Gastrocnemius medialis (tissue), 4 donors: ENCODE data around the gene BSCL2. TPM values are rescaled to one million over a fixed set of nuclear protein-coding genes. Genes with fewer than 3 reads are reported as not detected.
"Not testable (repeated sequence)": the region's sequence is repeated elsewhere in the genome, so short reads cannot be mapped to it uniquely, and the experiment has no call there.

ENCODE experiments used
- ATAC-seq, 2 donors: fragments of 150-250 bp; one replicate each; pipeline ENCODE4 v1.9.1; 2016
- DNase-seq, 2 donors: peaks; one replicate each; pipeline ENCODE4 v3.0.0-alpha.2; 2019
- H3K27ac ChIP-seq, 4 donors: fragments of 200-600 bp; sonication (generic); 1 replicate in 1 of 4; 2 replicates in 3 of 4; pipeline ENCODE4 v1.5.1; 2016 to 2018; ENCODE audit warnings: mild to moderate bottlenecking in 2 of 4, moderate library complexity in 1 of 4
- H3K27me3 ChIP-seq, 3 donors: fragments of 200-600 bp; sonication (generic) in 2 of 3; 1 replicate in 1 of 3; 2 replicates in 2 of 3; pipeline versions ENCODE4 v1.5.1 to v1.6.0; 2016 to 2019; ENCODE audit warnings: mild to moderate bottlenecking in 1 of 3, moderate library complexity in 1 of 3
- H3K36me3 ChIP-seq, 2 donors: fragments of 200-600 bp; sonication (generic) in 1 of 2; one replicate each; pipeline ENCODE4 v1.5.1; 2017 to 2018
- H3K4me1 ChIP-seq, 2 donors: fragments of 200-600 bp; sonication (generic) in 1 of 2; one replicate each; pipeline ENCODE4 v1.5.1; 2016 to 2017; ENCODE audit warnings: mild to moderate bottlenecking in 2 of 2
- H3K4me3 ChIP-seq, 4 donors: fragments of 200-600 bp; sonication (generic) in 3 of 4; 1 replicate in 1 of 4; 2 replicates in 3 of 4; pipeline ENCODE4 v1.5.1; 2016 to 2019; ENCODE audit warnings: mild to moderate bottlenecking in 2 of 4
- H3K9me3 ChIP-seq, 3 donors: fragments of 200-600 bp; sonication (generic) in 2 of 3; 1 replicate in 1 of 3; 2 replicates in 2 of 3; pipeline ENCODE4 v1.5.1; 2016 to 2019
- POLR2A ChIP-seq, 2 donors: fragments of 450-650 bp; IDR thresholded peaks; one replicate each; pipeline ENCODE4 v1.6.1; 2017; ENCODE audit warnings: antibody characterized with exemption in 2 of 2, mild to moderate bottlenecking in 2 of 2, moderate library complexity in 2 of 2
- in situ Hi-C, 4 donors: fragments of 200-750 bp; cut with MboI; loops; one replicate each; pipeline versions ENCODE4 v1.15.0 to v1.8.0; 2017; ENCODE audit warnings: low sequenced_read_pairs in 4 of 4
- intact Hi-C: fragments of 100-400 bp; cut with DNase I; formaldehyde crosslinking; loops from one replicate; pipeline ENCODE4 v1.15.1; 2023; ENCODE audit warnings: low total_unique reads
- total RNA-seq, 4 donors: library from RNA; depleted of rRNA; stranded (reverse); fragments of >200 nt; gene quantifications; one replicate each; pipeline versions ENCODE4 v1.1.0 to v1.2.3, GENCODE V29; 2016
- TF ChIP-seq, protein P1 (sequence below), 5 experiments: fragments of 450-650 bp in 3 of 5; fragments of 200-600 bp in 2 of 5; sonication (generic) in 2 of 5; IDR thresholded peaks in 4 of 5; conservative IDR thresholded peaks in 1 of 5; 1 replicate in 4 of 5; 2 replicates in 1 of 5; pipeline ENCODE4 v1.5.1; 2016 to 2019; ENCODE audit warnings: antibody characterized with exemption in 5 of 5, mild to moderate bottlenecking in 3 of 5, moderate library complexity in 3 of 5

BSCL2 gene
- total RNA-seq, 4 donors from 2014 or later = 33.4 to 114 (median 55.6) TPM

DNA sequence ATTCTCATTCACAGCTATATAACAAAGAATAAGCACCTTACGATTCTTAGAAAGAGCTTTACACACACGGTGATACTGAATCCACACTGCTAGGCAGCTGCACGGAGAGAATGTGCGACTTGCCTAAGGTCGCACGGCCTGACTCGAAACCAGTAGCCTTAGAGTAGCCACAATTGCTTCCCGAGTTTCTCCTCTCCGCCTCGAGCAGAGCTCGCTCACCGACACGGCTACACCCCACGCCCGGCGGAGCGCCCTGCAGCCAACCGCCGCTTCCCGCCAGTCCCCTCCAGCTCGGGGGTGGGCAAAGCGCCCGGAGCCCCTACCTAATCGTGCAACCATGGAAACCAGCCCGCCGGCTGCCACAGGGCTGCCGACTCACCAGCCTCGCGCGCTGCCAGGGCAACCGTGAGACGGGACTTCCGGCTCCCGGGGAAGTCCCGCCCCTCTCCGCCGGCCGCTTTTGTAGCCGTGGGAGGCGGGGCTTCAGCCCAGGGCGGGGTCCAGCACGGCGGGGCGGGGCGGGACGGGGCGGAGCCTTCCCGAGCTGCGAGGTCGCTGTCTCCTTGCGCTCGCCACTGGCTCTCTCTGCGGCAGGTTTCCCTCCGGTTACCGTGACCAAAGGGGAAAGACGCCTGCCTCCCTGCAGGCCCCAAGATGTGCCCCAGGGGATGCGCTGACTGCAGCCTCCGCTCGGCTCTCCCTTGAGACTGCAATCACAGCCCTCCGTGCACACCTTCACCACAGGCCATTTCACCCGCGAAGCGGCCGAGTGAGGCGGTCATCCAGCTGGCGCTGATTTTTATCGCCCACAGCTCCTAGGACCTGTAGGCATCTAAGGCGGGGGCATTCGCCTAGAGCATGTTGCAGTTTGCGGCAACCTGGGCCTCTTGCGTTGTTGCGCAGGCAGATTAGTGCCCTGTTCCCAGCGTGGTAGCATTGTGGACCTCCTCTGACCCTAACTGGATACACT lies 1.1 kb downstream of the BSCL2 start:
- in situ Hi-C loops (loop anchor here in 1 of 4 donors (25.0 kb wide), 1 partner anchor 94 kb away; the partner anchor contains the start of genes B3GAT3, EML3, MTA2 and ROM1), intact Hi-C loops (loop anchor here (5.0 kb wide), 2 partner anchors 104 to 136 kb away; partner anchors contain the start of gene MTA2)
- H3K36me3 ChIP-seq = peaks cover 0 to 24% of the 10 kb centered on the region in 2 donors
- peak; percentile 65 to 80 for ATAC-seq
- peaks cover 34% of the 10 kb centered on the region in 2 donors for H3K4me1 ChIP-seq
- peak overlapping the region; percentile 79 to 93 (median 87) for H3K4me3 ChIP-seq
- TF ChIP-seq, protein P1, sequence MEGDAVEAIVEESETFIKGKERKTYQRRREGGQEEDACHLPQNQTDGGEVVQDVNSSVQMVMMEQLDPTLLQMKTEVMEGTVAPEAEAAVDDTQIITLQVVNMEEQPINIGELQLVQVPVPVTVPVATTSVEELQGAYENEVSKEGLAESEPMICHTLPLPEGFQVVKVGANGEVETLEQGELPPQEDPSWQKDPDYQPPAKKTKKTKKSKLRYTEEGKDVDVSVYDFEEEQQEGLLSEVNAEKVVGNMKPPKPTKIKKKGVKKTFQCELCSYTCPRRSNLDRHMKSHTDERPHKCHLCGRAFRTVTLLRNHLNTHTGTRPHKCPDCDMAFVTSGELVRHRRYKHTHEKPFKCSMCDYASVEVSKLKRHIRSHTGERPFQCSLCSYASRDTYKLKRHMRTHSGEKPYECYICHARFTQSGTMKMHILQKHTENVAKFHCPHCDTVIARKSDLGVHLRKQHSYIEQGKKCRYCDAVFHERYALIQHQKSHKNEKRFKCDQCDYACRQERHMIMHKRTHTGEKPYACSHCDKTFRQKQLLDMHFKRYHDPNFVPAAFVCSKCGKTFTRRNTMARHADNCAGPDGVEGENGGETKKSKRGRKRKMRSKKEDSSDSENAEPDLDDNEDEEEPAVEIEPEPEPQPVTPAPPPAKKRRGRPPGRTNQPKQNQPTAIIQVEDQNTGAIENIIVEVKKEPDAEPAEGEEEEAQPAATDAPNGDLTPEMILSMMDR (IDR thresholded peaks at IDR 0.05 in 4 of 5, conservative IDR thresholded peaks at IDR 0.05 in 1 of 5) = no peak
- TF ChIP-seq POLR2A (IDR thresholded peaks at IDR 0.05) = peak; percentile 53 to 67
- peak; percentile 86 to 93 for DNase-seq
- H3K27me3 ChIP-seq = no peaks in the 10 kb centered on the region
- H3K27ac ChIP-seq = peak overlapping the region; percentile 84 to 94 (median 89)
- no peaks in the 10 kb centered on the region for H3K9me3 ChIP-seq

DNA sequence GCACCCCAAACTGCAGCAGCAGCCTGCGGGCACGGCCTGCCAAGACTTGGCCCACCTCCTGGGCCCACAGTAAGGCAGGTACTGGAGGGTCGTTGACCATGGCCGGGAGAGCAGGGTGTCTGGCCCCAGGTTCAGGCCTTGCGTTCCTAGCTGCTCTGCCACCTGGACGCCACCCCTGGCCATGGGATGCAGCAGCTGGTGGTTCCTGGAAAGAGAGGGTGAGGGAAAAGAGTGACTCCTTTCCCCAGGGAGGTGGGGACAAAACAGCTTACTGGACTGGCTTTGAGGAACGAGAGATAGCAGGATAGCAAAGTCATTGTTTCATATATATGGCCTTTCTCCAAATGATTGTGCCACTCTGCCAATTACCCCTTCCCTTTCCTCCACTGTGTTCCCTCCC lies 1.8 kb downstream of the BSCL2 start:
- peak overlapping the region; percentile 79 to 93 (median 87) for H3K4me3 ChIP-seq
- no peak for ATAC-seq
- intact Hi-C loops (loop anchor here (5.0 kb wide), 2 partner anchors 103 to 137 kb away; partner anchors contain the start of gene MTA2), in situ Hi-C loops (loop anchor here in 1 of 4 donors (25.0 kb wide), 1 partner anchor 93 kb away; the partner anchor contains the start of genes B3GAT3, EML3, MTA2 and ROM1)
- peaks cover 0 to 23% of the 10 kb centered on the region in 2 donors for H3K36me3 ChIP-seq
- no peak for DNase-seq
- no peak for TF ChIP-seq POLR2A (IDR thresholded peaks at IDR 0.05)
- TF ChIP-seq, protein P1 (IDR thresholded peaks at IDR 0.05 in 4 of 5, conservative IDR thresholded peaks at IDR 0.05 in 1 of 5) = no peak
- no peaks in the 10 kb centered on the region for H3K27me3 ChIP-seq
- peak overlapping the region; percentile 84 to 94 (median 89) for H3K27ac ChIP-seq
- no peaks in the 10 kb centered on the region for H3K9me3 ChIP-seq
- peaks cover 29 to 34% of the 10 kb centered on the region in 2 donors for H3K4me1 ChIP-seq

DNA sequence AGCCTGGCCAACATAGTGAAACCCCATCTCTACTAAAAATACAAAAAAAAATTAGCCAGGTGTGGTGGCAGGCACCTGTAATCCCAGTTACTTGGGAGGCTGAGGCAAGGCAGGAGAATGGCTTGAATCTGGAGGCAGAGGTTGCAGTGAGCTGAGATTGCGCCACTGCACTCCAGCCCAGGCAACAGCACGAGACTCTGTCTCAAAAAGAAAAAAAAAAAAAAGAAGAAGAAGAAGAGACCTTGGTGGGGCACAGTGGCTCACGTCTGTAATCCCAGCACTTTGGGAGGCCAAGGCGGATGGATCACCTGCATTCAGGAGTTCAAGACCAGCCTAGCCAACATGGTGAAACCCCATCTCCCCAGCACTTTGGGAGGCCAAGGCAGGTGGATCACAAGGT lies 3.3 kb downstream of the BSCL2 start:
- DNase-seq, intact Hi-C loops, ATAC-seq, H3K27me3 ChIP-seq, H3K9me3 ChIP-seq, H3K4me3 ChIP-seq: not testable (repeated sequence)
- Histone ChIP-seq H3K36me3 (peaks cover 0 to 28% of the 10 kb centered on the region in 2 donors), H3K4me1 (peaks cover 23 to 26% of the 10 kb centered on the region in 2 donors), H3K27ac (peak overlapping the region in 1 of 4 donors; percentile 94)
- in situ Hi-C loops = loop anchor here in 1 of 4 donors (25.0 kb wide), 1 partner anchor 92 kb away; the partner anchor contains the start of genes B3GAT3, EML3, MTA2 and ROM1

DNA sequence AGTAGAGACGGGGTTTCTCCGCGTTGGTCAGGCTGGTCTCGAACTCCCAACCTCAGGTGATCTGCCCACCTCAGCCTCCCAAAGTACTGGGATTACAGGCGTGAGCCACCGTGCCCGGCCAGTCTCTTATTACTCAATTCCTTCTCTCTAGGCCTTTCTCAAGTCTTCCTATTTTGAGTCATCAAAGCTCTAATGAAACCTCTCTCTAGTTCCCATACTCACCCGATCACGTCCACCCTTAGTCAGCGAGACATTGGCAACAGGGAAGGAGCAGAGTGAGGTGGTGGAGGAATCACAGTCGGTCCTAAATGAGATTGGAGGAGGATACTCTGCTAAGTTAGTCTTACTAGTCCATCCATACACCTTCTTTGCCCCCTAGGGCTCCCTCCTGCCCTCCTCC lies 5.0 kb downstream of the BSCL2 start:
- Histone ChIP-seq H3K4me3 (no peak overlapping the region), H3K36me3 (peaks cover 0 to 28% of the 10 kb centered on the region in 2 donors), H3K4me1 (peaks cover 18% of the 10 kb centered on the region in 2 donors), H3K27ac (no peak overlapping the region), H3K9me3 (no peaks in the 10 kb centered on the region), H3K27me3 (no peaks in the 10 kb centered on the region)
- in situ Hi-C loops = loop anchor here in 1 of 4 donors (25.0 kb wide), 1 partner anchor 90 kb away; the partner anchor contains the start of genes B3GAT3, EML3, MTA2 and ROM1
- intact Hi-C loops = no loop called here
- ATAC-seq (no peak), DNase-seq (no peak)
- TF ChIP-seq POLR2A (IDR thresholded peaks at IDR 0.05) = no peak
- TF ChIP-seq, protein P1 (IDR thresholded peaks at IDR 0.05 in 4 of 5, conservative IDR thresholded peaks at IDR 0.05 in 1 of 5) = no peak
